ENCODE measurements around the gene KIFC1.

The KIFC1 gene

GRCh38 chr6:33410711-33411631 is 19.3 kb downstream of the KIFC1 start, which contains the start of gene PHF1:
Gene PHF1, plus strand, starts transcription at chr6:33411014. Its CDS starts 1,250 bp downstream, at chr6:33412264.
- no peak for DNase-seq (ENCODE audit: low spot score)

- DNase-seq (ENCODE audit: low spot score), result no peak
Measured at GRCh38 chr6:33411632-33412005, 20.0 kb downstream of the KIFC1 start.

GRCh38 chr6:33412140-33413009 is 20.8 kb downstream of the KIFC1 start:
- DNase-seq (ENCODE audit: low spot score), result no peak

- peak; percentile 58 for DNase-seq (ENCODE audit: low spot score)
Measured at GRCh38 chr6:33413241-33414120, 21.9 kb downstream of the KIFC1 start.

- no peak for DNase-seq (ENCODE audit: low spot score)
Measured at GRCh38 chr6:33414592-33415271, 23.1 kb downstream of the KIFC1 start.

- DNase-seq (ENCODE audit: low spot score), result no peak
Measured at GRCh38 chr6:33415831-33416230, 24.2 kb downstream of the KIFC1 start.

GRCh38 chr6:33416386-33417127 is 24.9 kb downstream of the KIFC1 start:
- DNase-seq (ENCODE audit: low spot score), result no peak

- DNase-seq (ENCODE audit: low spot score), result no peak
Measured at GRCh38 chr6:33417128-33417902, 25.7 kb downstream of the KIFC1 start.

- DNase-seq (ENCODE audit: low spot score), result peak; percentile 99
Measured at GRCh38 chr6:33417903-33418689, 26.5 kb downstream of the KIFC1 start, which contains the start of gene CUTA. Gene CUTA, minus strand, starts transcription at chr6:33418107. Its CDS starts 107 bp downstream, at chr6:33418000.

GRCh38 chr6:33418690-33419291 is 27.2 kb downstream of the KIFC1 start:
- DNase-seq (ENCODE audit: low spot score), result no peak

- peak; percentile 82 for DNase-seq (ENCODE audit: low spot score)
Measured at GRCh38 chr6:33419580-33420490, 28.2 kb downstream of the KIFC1 start, which contains the start of gene SYNGAP1. Gene SYNGAP1, plus strand, starts transcription at chr6:33420065. Its CDS starts 200 bp downstream, at chr6:33420265.

- DNase-seq (ENCODE audit: low spot score), result no peak
Measured at GRCh38 chr6:33420491-33421343, 29.1 kb downstream of the KIFC1 start.

- DNase-seq (ENCODE audit: low spot score), result no peak
Measured at GRCh38 chr6:33421344-33421643, 29.7 kb downstream of the KIFC1 start.

- DNase-seq (ENCODE audit: low spot score), result no peak
Measured at GRCh38 chr6:33423777-33424176, 32.2 kb downstream of the KIFC1 start.

GRCh38 chr6:33424855-33425667 is 33.4 kb downstream of the KIFC1 start:
- no peak for DNase-seq (ENCODE audit: low spot score)

Measured in left forelimb (tissue), 1 donor.